ENCODE measurements around the gene EPB41L5.
A peak's percentile ranks its signal among the peaks of the same experiment; 100 is the strongest.
"Not testable (repeated sequence)": the region's sequence is repeated elsewhere in the genome, so short reads cannot be mapped to it uniquely, and the experiment has no call there.

Gene EPB41L5

GRCh38 chr2:120103723-120104467, 91.0 kb downstream of the EPB41L5 start:
- DNase-seq = no peak

GRCh38 chr2:120104772-120105171, 91.9 kb downstream of the EPB41L5 start:
- DNase-seq = no peak

GRCh38 chr2:120105360-120105759, 92.5 kb downstream of the EPB41L5 start:
- DNase-seq = peak; percentile 10

GRCh38 chr2:120108049-120108448, 95.2 kb downstream of the EPB41L5 start:
- DNase-seq = no peak

GRCh38 chr2:120108749-120109148, 95.9 kb downstream of the EPB41L5 start:
- no peak for DNase-seq

- DNase-seq = peak; percentile 57
These were observed 96.5 kb downstream of the EPB41L5 start for GRCh38 chr2:120109186-120110061.

GRCh38 chr2:120110062-120110362, 97.1 kb downstream of the EPB41L5 start:
- no peak for DNase-seq

- DNase-seq = no peak
These were observed 97.6 kb downstream of the EPB41L5 start for GRCh38 chr2:120110507-120110906.

GRCh38 chr2:120111193-120111592, 98.3 kb downstream of the EPB41L5 start:
- no peak for DNase-seq

- DNase-seq = no peak
These were observed 105.1 kb downstream of the EPB41L5 start for GRCh38 chr2:120118018-120118417.

- DNase-seq = no peak
These were observed 105.6 kb downstream of the EPB41L5 start for GRCh38 chr2:120118471-120118870.

GRCh38 chr2:120121337-120121736, 108.5 kb downstream of the EPB41L5 start:
- DNase-seq = not testable (repeated sequence)

GRCh38 chr2:120123090-120123489, 110.2 kb downstream of the EPB41L5 start:
- DNase-seq = no peak

GRCh38 chr2:120125195-120125594, 112.3 kb downstream of the EPB41L5 start:
- DNase-seq = no peak

- no peak for DNase-seq
These were observed 115.3 kb downstream of the EPB41L5 start for GRCh38 chr2:120128216-120128615.

- no peak for DNase-seq
These were observed 119.3 kb downstream of the EPB41L5 start for GRCh38 chr2:120132190-120132589.

GRCh38 chr2:120132691-120133090, 119.8 kb downstream of the EPB41L5 start:
- DNase-seq = no peak

- DNase-seq = no peak
These were observed 120.8 kb downstream of the EPB41L5 start for GRCh38 chr2:120133572-120134244.

GRCh38 chr2:120134263-120134662, 121.4 kb downstream of the EPB41L5 start:
- no peak for DNase-seq

GRCh38 chr2:120135013-120135412, 122.1 kb downstream of the EPB41L5 start:
- not testable (repeated sequence) for DNase-seq

GRCh38 chr2:120140866-120141265, 128.0 kb downstream of the EPB41L5 start:
- DNase-seq = no peak

GRCh38 chr2:120141300-120142069, 128.6 kb downstream of the EPB41L5 start:
- DNase-seq = no peak

Data from activated CD4-positive, alpha-beta T cell treated with anti-CD3 and anti-CD28 coated beads, Interleukin-2, amount 50 U/mL, for 16 hours (primary cell).